Keratinocyte (primary cell): ENCODE data around the gene FANCI. TPM values are rescaled to one million over a fixed set of nuclear protein-coding genes. Genes with fewer than 3 reads are reported as not detected.

Experiments
- DNase-seq: peaks from one replicate; pipeline ENCODE4 v3.0.0-alpha.2; 2011; ENCODE audit warnings: low read depth, missing footprints, low spot score
- FAIRE-seq: peaks from 2 replicates; lab custom pipeline; 2011; peaks lifted over from hg19 to GRCh38; lab: Jason Lieb, UNC
- H2AFZ ChIP-seq: 2 replicates; pipeline ENCODE4 v1.6.0; 2012; ENCODE audit warnings: low read length, control low read depth, inconsistent platforms; ENCODE audit not compliant: control insufficient read depth
- H3K27ac ChIP-seq: 2 replicates; pipeline ENCODE4 v1.5.1; 2011; ENCODE audit warnings: low read length; ENCODE audit not compliant: control insufficient read depth, insufficient read depth
- H3K27me3 ChIP-seq: 3 replicates; pipeline ENCODE4 v1.6.0; 2011; ENCODE audit warnings: low read length; ENCODE audit not compliant: control insufficient read depth, insufficient read depth; ENCODE audit errors: extremely low read depth
- H3K36me3 ChIP-seq, 2 experiments: 2 replicates in 1 of 2; 3 replicates in 1 of 2; pipeline ENCODE4 v1.5.1; 2011; ENCODE audit warnings: low read length in 2 of 2, mild to moderate bottlenecking in 1 of 2; ENCODE audit not compliant: control insufficient read depth in 2 of 2, insufficient read depth in 2 of 2; ENCODE audit errors: extremely low read depth in 1 of 2
- H3K4me1 ChIP-seq: 3 replicates; pipeline ENCODE4 v1.5.1; 2011; ENCODE audit warnings: low read length; ENCODE audit not compliant: control insufficient read depth, insufficient read depth; ENCODE audit errors: extremely low read depth
- H3K4me2 ChIP-seq: 3 replicates; pipeline ENCODE4 v1.6.0; 2011; ENCODE audit warnings: low read depth, low read length; ENCODE audit not compliant: control insufficient read depth, insufficient read depth; ENCODE audit errors: extremely low read depth
- H3K4me3 ChIP-seq, 3 experiments: fragments of 200-600 bp in 1 of 3; sonication (generic) in 1 of 3; 2 replicates in 2 of 3; 3 replicates in 1 of 3; pipeline ENCODE4 v1.5.1; 2011 to 2016; ENCODE audit warnings: low read length in 3 of 3, mild to moderate bottlenecking in 3 of 3, control low read depth in 2 of 3, inconsistent platforms in 1 of 3, low read depth in 1 of 3, mixed read lengths in 1 of 3, mixed run types in 1 of 3, moderate library complexity in 1 of 3; ENCODE audit not compliant: control insufficient read depth in 2 of 3, insufficient read depth in 2 of 3; ENCODE audit errors: extremely low read depth in 1 of 3
- H3K79me2 ChIP-seq: 2 replicates; pipeline ENCODE4 v1.6.0; 2012; ENCODE audit warnings: low read length; ENCODE audit not compliant: control insufficient read depth, insufficient read depth
- H3K9ac ChIP-seq: 3 replicates; pipeline ENCODE4 v1.6.0; 2011; ENCODE audit warnings: low read length; ENCODE audit not compliant: control insufficient read depth, insufficient read depth; ENCODE audit errors: extremely low read depth
- H3K9me1 ChIP-seq: 3 replicates; pipeline ENCODE4 v1.6.0; 2011; ENCODE audit warnings: low read length; ENCODE audit not compliant: control insufficient read depth, insufficient read depth; ENCODE audit errors: extremely low read depth
- H3K9me3 ChIP-seq: 2 replicates; pipeline ENCODE4 v1.5.1; 2012; ENCODE audit warnings: low read depth, low read length; ENCODE audit not compliant: control insufficient read depth
- H4K20me1 ChIP-seq: 3 replicates; pipeline ENCODE4 v1.6.0; 2011; ENCODE audit warnings: low read length; ENCODE audit not compliant: control insufficient read depth, insufficient read depth; ENCODE audit errors: extremely low read depth
- CTCF ChIP-seq, 3 experiments: IDR thresholded peaks in 1 of 3; conservative IDR thresholded peaks in 1 of 3; optimal IDR thresholded peaks in 1 of 3; 2 replicates in 2 of 3; 3 replicates in 1 of 3; pipeline versions ENCODE3 to v1.5.1; 2011; ENCODE audit warnings: low read length in 3 of 3, mild to moderate bottlenecking in 3 of 3, moderate library complexity in 2 of 3, control low read depth in 1 of 3, inconsistent platforms in 1 of 3; ENCODE audit not compliant: insufficient read depth in 2 of 3; ENCODE audit errors: extremely low read depth in 1 of 3
- EZH2 ChIP-seq: IDR thresholded peaks from one replicate; pipeline ENCODE4 v1.6.1; 2012; ENCODE audit warnings: inconsistent platforms, mild to moderate bottlenecking, low read length, moderate library complexity
- dilution Hi-C: fragments of 300-500 bp; cut with MboI; formaldehyde crosslinking; loops from one replicate; pipeline ENCODE4 v1.7.0; 2020; ENCODE audit warnings: low sequenced_read_pairs; ENCODE audit not compliant: extremely low pct_ligation_motif_present
- polyA plus RNA-seq, 5 experiments: library from polyadenylated mRNA; depleted of rRNA in 3 of 5; stranded (reverse) in 3 of 5; stranded (forward) in 1 of 5; unstranded in 1 of 5; fragments of >200 nt; gene quantifications; 1 replicate in 1 of 5; 2 replicates in 3 of 5; 3 replicates in 1 of 5; pipeline versions ENCODE4 v1.2.1 to v1.2.3, GENCODE V29; 2011 to 2012; ENCODE audit warnings: missing spikeins in 2 of 5, low read depth in 1 of 5, low replicate concordance in 1 of 5

FANCI gene
- polyA plus RNA-seq, 1 donor (not counting 4 experiments of a cell fraction or from before 2014, with no cell fraction given): 21.8 TPM

GRCh38 chr15:89346516-89347231, 102.9 kb downstream of the FANCI start:
- Histone ChIP-seq H3K9ac (no peak overlapping the region), H3K4me3 (no peak overlapping the region), H4K20me1 (no peaks in the 10 kb centered on the region), H3K9me3 (no peaks in the 10 kb centered on the region), H3K4me1 (no peaks in the 10 kb centered on the region), H3K79me2 (no peaks in the 10 kb centered on the region), H3K27ac (no peak overlapping the region), H2AFZ (no peak overlapping the region), H3K27me3 (peaks cover 16% of the 10 kb centered on the region), H3K4me2 (no peak overlapping the region), H3K36me3 (no peaks in the 10 kb centered on the region), H3K9me1 (no peaks in the 10 kb centered on the region)
- FAIRE-seq (no peak), DNase-seq (no peak)
- dilution Hi-C loops: no loop called here
- TF ChIP-seq EZH2 (no peak), CTCF (optimal IDR thresholded peaks at IDR 0.05 in 1 of 3, IDR thresholded peaks at IDR 0.05 in 1 of 3, conservative IDR thresholded peaks at IDR 0.05 in 1 of 3; ENCODE audit: extremely low read depth in 1 of 3, insufficient read depth in 2 of 3, low read length in 3 of 3) (no peak)

GRCh38 chr15:89349206-89349558, 105.4 kb downstream of the FANCI start:
- FAIRE-seq (no peak), DNase-seq (no peak)
- dilution Hi-C loops: no loop called here
- Histone ChIP-seq H3K79me2 (no peaks in the 10 kb centered on the region), H2AFZ (no peak overlapping the region), H3K4me3 (no peak overlapping the region), H3K4me1 (no peaks in the 10 kb centered on the region), H4K20me1 (no peaks in the 10 kb centered on the region), H3K4me2 (no peak overlapping the region), H3K9ac (no peak overlapping the region), H3K27me3 (peaks cover 18% of the 10 kb centered on the region), H3K9me3 (no peaks in the 10 kb centered on the region), H3K9me1 (no peaks in the 10 kb centered on the region), H3K27ac (no peak overlapping the region), H3K36me3 (no peaks in the 10 kb centered on the region)
- no peak for TF ChIP-seq CTCF (optimal IDR thresholded peaks at IDR 0.05 in 1 of 3, IDR thresholded peaks at IDR 0.05 in 1 of 3, conservative IDR thresholded peaks at IDR 0.05 in 1 of 3; ENCODE audit: extremely low read depth in 1 of 3, insufficient read depth in 2 of 3, low read length in 3 of 3)
